Neural progenitor cell (in vitro differentiated cells): Measurements from ENCODE around the gene UBAP1. TPM values are rescaled to one million over a fixed set of nuclear protein-coding genes. Genes with fewer than 3 reads are reported as not detected.

ENCODE experiments used
- DNase-seq: peaks from one replicate; pipeline ENCODE4 v3.0.0-alpha.2; 2016; ENCODE audit warnings: low spot score
- H2AFZ ChIP-seq: fragments of 200-600 bp; sonication (generic); replicated peaks from 2 replicates; pipeline ENCODE4 v1.6.1; 2016; ENCODE audit warnings: antibody characterized with exemption
- H3F3A ChIP-seq: fragments of 200-600 bp; sonication (generic); 2 replicates; pipeline ENCODE4 v1.6.1; 2016; ENCODE audit warnings: antibody characterized with exemption, low read depth
- H3K27ac ChIP-seq: fragments of 200-600 bp; sonication (generic); 2 replicates; pipeline ENCODE4 v1.5.1; 2016; ENCODE audit warnings: mild to moderate bottlenecking
- H3K27me3 ChIP-seq: fragments of 200-600 bp; sonication (generic); 2 replicates; pipeline ENCODE4 v1.6.1; 2016; ENCODE audit warnings: mild to moderate bottlenecking, moderate library complexity
- H3K36me3 ChIP-seq: fragments of 200-600 bp; sonication (generic); 2 replicates; pipeline ENCODE4 v1.5.1; 2016
- H3K4me1 ChIP-seq: fragments of 200-600 bp; sonication (generic); 2 replicates; pipeline ENCODE4 v1.6.1; 2016; ENCODE audit warnings: mixed run types
- H3K4me2 ChIP-seq: fragments of 200-600 bp; sonication (generic); 2 replicates; pipeline ENCODE4 v1.6.1; 2016
- H3K4me3 ChIP-seq: fragments of 200-600 bp; sonication (generic); 2 replicates; pipeline ENCODE4 v1.5.1; 2016
- H3K79me2 ChIP-seq: fragments of 200-600 bp; sonication (generic); 2 replicates; pipeline ENCODE4 v1.6.1; 2016; ENCODE audit warnings: low read depth
- H3K9ac ChIP-seq: fragments of 200-600 bp; sonication (generic); 2 replicates; pipeline ENCODE4 v1.6.1; 2016
- H3K9me3 ChIP-seq: fragments of 200-600 bp; sonication (generic); 2 replicates; pipeline ENCODE4 v1.5.1; 2016; ENCODE audit warnings: low read depth
- H4K20me1 ChIP-seq: fragments of 200-600 bp; sonication (generic); 2 replicates; pipeline ENCODE4 v1.6.1; 2016; ENCODE audit warnings: low read depth
- H3K27ac Mint-ChIP-seq: 3 replicates; pipeline ENCODE4 v1.8.0; 2021; ENCODE audit warnings: mixed read lengths
- H3K27me3 Mint-ChIP-seq: 2 replicates; pipeline ENCODE4 v1.8.0; 2022; ENCODE audit warnings: low read depth, mild to moderate bottlenecking, inconsistent platforms, moderate library complexity, mixed read lengths; ENCODE audit not compliant: insufficient read depth
- H3K36me3 Mint-ChIP-seq: 3 replicates; pipeline ENCODE4 v1.8.0; 2021; ENCODE audit warnings: mixed read lengths
- H3K4me1 Mint-ChIP-seq: 3 replicates; pipeline ENCODE4 v1.8.0; 2021; ENCODE audit warnings: mixed read lengths
- H3K4me3 Mint-ChIP-seq: 3 replicates; pipeline ENCODE4 v1.8.0; 2021; ENCODE audit warnings: mild to moderate bottlenecking, moderate library complexity, mixed read lengths
- H3K9me3 Mint-ChIP-seq: 3 replicates; pipeline ENCODE4 v1.8.0; 2020; ENCODE audit warnings: mixed read lengths
- EZH2 ChIP-seq: fragments of 200-600 bp; sonication (generic); IDR thresholded peaks from 2 replicates; pipeline ENCODE4 v1.6.1; 2017; ENCODE audit warnings: antibody characterized with exemption, mild to moderate bottlenecking, moderate library complexity
- EZH2phosphoT487 ChIP-seq: fragments of 200-600 bp; sonication (generic); IDR thresholded peaks from 2 replicates; pipeline ENCODE4 v1.6.1; 2017; ENCODE audit warnings: antibody characterized with exemption
- total RNA-seq: library from RNA; depleted of rRNA; stranded (reverse); fragments of >200 nt; gene quantifications from 2 replicates; pipeline ENCODE4 v1.2.3, GENCODE V29; 2015; ENCODE audit warnings: low replicate concordance
- TF ChIP-seq, protein P1 (sequence below): fragments of 200-600 bp; sonication (generic); IDR thresholded peaks from 2 replicates; pipeline ENCODE4 v1.5.1; 2017; ENCODE audit warnings: antibody characterized with exemption, mild to moderate bottlenecking

The UBAP1 gene
- total RNA-seq, 1 donor from 2014 or later = 21.7 TPM

DNA sequence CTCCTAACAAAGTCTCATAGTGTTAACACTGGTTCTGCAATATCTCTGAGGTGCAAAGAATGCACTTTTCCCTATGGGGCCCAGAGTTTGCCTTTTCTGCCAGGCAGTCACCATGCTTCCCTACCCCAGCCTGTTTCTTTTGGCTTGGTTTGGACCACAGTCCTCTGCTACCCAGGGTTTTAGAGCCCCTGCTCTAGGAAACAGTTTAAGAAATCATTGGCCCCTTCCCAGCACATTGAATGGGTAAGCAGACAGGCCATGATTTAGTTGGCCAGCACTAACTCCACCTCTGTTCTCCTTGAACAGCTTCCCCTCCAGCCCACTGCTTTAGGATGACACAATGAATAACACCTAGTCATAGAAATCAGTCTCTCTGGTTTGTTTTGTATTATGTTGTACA lies 73.2 kb downstream of the UBAP1 start:
- Histone ChIP-seq H3K4me2 (no peak overlapping the region), H3K27ac (no peak overlapping the region), H3K4me3 (no peak overlapping the region), H3K79me2 (peaks cover 11% of the 10 kb centered on the region), H3F3A (peaks cover 9% of the 10 kb centered on the region), H3K9ac (no peak overlapping the region), H3K36me3 (no peaks in the 10 kb centered on the region), H2AFZ (no peak overlapping the region), H3K27me3 (no peaks in the 10 kb centered on the region), H3K9me3 (no peaks in the 10 kb centered on the region), H3K4me1 (no peaks in the 10 kb centered on the region), H4K20me1 (peaks cover 14% of the 10 kb centered on the region)
- Mint-ChIP-seq H3K4me1 (peaks cover 4% of the 10 kb centered on the region), H3K9me3 (no peaks in the 10 kb centered on the region), H3K4me3 (no peak overlapping the region), H3K27me3 (peaks cover 9% of the 10 kb centered on the region), H3K36me3 (peaks cover 24% of the 10 kb centered on the region), H3K27ac (no peak overlapping the region)
- TF ChIP-seq, protein P1, sequence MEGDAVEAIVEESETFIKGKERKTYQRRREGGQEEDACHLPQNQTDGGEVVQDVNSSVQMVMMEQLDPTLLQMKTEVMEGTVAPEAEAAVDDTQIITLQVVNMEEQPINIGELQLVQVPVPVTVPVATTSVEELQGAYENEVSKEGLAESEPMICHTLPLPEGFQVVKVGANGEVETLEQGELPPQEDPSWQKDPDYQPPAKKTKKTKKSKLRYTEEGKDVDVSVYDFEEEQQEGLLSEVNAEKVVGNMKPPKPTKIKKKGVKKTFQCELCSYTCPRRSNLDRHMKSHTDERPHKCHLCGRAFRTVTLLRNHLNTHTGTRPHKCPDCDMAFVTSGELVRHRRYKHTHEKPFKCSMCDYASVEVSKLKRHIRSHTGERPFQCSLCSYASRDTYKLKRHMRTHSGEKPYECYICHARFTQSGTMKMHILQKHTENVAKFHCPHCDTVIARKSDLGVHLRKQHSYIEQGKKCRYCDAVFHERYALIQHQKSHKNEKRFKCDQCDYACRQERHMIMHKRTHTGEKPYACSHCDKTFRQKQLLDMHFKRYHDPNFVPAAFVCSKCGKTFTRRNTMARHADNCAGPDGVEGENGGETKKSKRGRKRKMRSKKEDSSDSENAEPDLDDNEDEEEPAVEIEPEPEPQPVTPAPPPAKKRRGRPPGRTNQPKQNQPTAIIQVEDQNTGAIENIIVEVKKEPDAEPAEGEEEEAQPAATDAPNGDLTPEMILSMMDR = no peak
- TF ChIP-seq EZH2phosphoT487 (no peak), EZH2 (no peak)
- no peak for DNase-seq

DNA sequence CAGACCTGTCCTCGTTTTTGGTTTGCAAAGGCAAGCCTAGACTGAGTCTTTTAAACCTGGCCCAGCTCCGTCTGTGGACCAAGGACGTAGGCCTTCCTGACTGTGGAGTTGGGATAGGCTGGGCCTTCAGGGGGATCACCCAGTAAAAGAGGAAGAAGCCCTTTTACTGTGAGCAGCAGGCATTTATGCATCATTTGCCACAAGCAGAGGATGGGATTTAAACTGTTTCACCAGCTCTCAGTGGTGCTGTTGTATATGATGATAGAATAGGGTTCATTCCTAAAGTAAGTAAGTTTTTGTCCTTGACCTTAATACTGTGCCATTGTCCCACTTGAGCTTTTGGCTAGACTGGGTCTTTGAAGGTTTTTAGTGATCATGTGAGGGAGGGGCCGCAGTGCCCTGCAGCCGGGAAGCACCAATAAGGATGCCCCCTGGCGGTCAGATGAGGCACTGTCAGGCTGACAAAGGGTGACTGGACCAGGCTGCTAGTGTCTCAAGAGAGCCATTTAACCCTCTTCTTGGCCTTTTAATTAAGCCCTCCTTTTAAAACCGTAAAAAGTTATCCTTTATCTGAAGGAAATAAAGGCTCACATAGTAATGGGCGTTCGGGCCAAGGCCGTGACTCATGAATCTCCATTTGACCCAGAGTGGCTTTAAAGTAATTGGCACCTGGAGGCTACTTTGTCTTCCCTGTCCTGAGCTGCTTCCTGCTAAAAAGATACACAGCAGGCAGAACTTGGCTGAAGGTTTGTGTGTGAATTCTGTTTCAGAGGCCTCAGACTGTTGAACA lies 74.0 kb downstream of the UBAP1 start:
- H3K9ac ChIP-seq = no peak overlapping the region
- H3F3A ChIP-seq = peaks cover 9% of the 10 kb centered on the region
- Mint-ChIP-seq H3K9me3 (no peaks in the 10 kb centered on the region), H3K27ac (no peak overlapping the region), H3K4me1 (peaks cover 4% of the 10 kb centered on the region), H3K4me3 (no peak overlapping the region), H3K36me3 (peaks cover 24% of the 10 kb centered on the region), H3K27me3 (peaks cover 10% of the 10 kb centered on the region)
- peaks cover 12% of the 10 kb centered on the region for H4K20me1 ChIP-seq
- H3K4me2 ChIP-seq = no peak overlapping the region
- no peak overlapping the region for H3K4me3 ChIP-seq
- peaks cover 3% of the 10 kb centered on the region for H3K79me2 ChIP-seq
- no peaks in the 10 kb centered on the region for H3K4me1 ChIP-seq
- no peak overlapping the region for H2AFZ ChIP-seq
- no peaks in the 10 kb centered on the region for H3K9me3 ChIP-seq
- H3K27ac ChIP-seq = no peak overlapping the region
- H3K27me3 ChIP-seq = no peaks in the 10 kb centered on the region
- H3K36me3 ChIP-seq = no peaks in the 10 kb centered on the region
- peak; percentile 80 for DNase-seq
- TF ChIP-seq, protein P1 = peak; percentile 98
- TF ChIP-seq EZH2phosphoT487 (no peak), EZH2 (no peak)

DNA sequence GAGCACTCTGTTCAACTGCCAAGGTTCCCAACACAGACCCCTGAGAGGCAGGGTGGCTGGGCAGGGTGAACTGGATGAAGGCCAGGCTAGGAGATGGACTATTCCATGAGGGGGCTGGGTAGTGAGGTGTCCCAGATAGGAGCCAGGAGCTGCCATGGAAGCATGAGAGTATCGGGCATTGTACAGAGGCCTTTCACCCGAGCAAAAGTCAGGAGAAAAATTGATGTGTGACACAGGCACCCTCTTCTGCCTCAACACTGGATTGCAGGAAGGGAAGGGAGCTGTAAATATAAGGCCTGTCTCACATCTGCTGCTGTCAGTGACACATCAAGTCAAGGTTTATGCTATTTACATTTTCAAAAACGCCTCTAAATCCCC lies 74.6 kb downstream of the UBAP1 start:
- Histone ChIP-seq H3K9me3 (no peaks in the 10 kb centered on the region), H3K4me2 (no peak overlapping the region), H3K27me3 (no peaks in the 10 kb centered on the region), H2AFZ (no peak overlapping the region), H4K20me1 (peaks cover 8% of the 10 kb centered on the region), H3K36me3 (no peaks in the 10 kb centered on the region), H3K4me1 (no peaks in the 10 kb centered on the region), H3K27ac (no peak overlapping the region), H3K9ac (no peak overlapping the region), H3F3A (peaks cover 9% of the 10 kb centered on the region), H3K79me2 (no peaks in the 10 kb centered on the region), H3K4me3 (no peak overlapping the region)
- DNase-seq = no peak
- no peak overlapping the region for H3K4me3 Mint-ChIP-seq
- H3K36me3 Mint-ChIP-seq = peaks cover 22% of the 10 kb centered on the region
- peaks cover 10% of the 10 kb centered on the region for H3K27me3 Mint-ChIP-seq
- TF ChIP-seq EZH2 (no peak), EZH2phosphoT487 (no peak)
- TF ChIP-seq, protein P1 = no peak
- peaks cover 4% of the 10 kb centered on the region for H3K4me1 Mint-ChIP-seq
- no peak overlapping the region for H3K27ac Mint-ChIP-seq
- H3K9me3 Mint-ChIP-seq = no peaks in the 10 kb centered on the region
